ENCODE data around the gene MCM9. TPM values are rescaled to one million over a fixed set of nuclear protein-coding genes. Genes with fewer than 3 reads are reported as not detected.
"Not testable (repeated sequence)": the region's sequence is repeated elsewhere in the genome, so short reads cannot be mapped to it uniquely, and the experiment has no call there.

MCM9 gene
- total RNA-seq, 1 experiment from 2014 or later, result 3.2 TPM

DNA sequence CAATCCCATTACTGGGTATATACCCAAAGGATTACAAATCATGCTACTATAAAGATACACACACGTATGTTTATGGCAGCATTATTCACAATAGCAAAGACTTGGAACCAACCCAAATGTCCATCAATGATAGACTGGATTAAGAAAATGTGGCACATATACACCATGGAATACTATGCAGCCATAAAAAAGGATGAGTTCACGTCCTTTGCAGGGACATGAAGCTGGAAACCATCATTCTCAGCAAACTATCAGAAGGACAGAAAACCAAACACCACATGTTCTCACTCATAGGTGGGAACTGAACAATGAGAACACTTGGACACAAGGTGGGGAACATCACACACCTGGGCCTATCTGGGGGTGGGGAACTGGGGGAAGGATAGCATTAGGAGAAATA is 66.1 kb downstream of the MCM9 start:
- not testable (repeated sequence) for DNase-seq (ENCODE audit: low read depth)

DNA sequence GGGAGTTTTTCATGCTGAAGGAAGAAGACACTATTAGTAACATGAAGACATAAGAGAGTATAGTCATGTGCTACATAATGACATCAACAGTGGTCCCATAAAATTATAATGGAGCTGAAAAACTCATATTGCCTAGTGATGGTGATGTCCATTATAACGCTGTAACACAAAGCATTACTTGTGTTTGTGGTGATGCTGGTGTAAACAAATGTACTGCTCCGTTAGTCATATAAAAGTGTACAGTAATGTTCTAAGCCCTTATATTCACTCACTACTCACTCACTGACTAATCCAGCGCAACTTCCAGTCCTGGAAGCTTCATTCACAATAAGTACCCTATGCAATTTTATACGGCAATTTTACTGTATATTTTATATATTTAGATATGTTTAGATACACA is 67.8 kb downstream of the MCM9 start:
- no peak for DNase-seq (ENCODE audit: low read depth)

DNA sequence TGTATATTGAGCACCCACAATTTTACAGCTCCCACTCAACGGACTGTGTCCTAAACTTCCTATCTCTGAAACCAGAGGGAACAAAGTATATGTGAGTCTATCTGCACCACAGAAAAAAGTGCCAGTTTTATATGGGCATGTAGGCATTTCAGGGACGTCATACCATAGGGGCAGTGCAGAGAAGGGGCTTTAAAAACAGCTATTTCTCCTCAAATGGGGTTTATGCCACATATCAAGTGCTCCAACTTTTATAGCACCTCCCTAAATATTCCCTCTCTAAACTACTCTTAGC is 69.9 kb downstream of the MCM9 start:
- no peak for DNase-seq (ENCODE audit: low read depth)

DNA sequence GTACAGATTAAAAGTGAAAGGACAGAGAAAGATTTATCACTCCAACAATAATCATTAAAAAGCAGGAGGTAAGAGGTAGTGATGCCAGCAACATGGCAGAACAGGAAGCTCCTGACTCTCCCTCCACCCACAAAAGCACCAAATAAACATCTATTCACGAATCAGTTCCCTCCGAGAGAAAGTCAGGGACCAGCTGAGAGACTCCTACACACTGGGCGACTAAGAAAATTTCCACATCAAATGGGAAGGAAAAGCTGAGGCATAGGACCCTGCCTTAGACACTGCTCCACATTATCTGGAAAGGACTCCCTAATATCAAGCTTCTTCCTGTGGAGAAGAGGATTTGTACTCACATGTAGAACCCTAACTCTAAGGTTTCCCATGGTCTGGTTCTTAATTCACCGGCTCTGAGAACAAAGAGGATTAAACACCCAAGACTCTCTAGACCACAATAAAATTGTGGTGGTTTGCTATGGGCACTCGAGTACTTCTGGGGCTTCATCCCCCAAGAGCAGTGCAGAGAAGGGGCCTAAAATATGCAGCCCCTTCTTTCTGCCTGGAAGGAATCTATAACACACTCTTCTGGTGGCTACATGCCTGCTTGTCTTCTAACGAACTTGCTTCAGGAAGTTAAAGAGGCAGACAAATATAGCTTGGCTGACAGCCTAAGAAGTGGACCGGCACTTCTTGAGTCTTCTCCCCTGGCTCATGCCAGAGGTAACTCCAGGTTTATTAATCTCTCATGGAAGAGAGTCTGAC is 70.4 kb downstream of the MCM9 start:
- DNase-seq (ENCODE audit: low read depth), result no peak

DNA sequence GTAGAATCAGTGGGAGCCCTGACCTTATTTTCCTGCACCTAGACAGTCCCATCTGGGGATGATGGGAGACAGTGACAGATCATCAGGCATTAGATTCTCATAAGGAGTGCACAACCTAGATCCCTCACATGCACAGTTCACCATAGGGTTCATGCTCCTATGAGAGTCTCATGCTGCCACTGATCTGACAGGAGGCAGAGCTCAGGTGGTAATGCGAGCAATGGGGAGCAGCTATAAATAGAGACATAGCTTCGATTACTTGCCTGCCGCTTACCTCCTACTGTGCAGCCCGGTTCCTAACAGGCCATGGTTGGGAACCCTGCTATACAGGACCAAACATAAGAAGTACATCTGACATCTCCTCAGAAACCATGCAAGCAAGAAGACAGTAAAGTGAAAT is 72.5 kb downstream of the MCM9 start:
- no peak for DNase-seq (ENCODE audit: low read depth)

DNA sequence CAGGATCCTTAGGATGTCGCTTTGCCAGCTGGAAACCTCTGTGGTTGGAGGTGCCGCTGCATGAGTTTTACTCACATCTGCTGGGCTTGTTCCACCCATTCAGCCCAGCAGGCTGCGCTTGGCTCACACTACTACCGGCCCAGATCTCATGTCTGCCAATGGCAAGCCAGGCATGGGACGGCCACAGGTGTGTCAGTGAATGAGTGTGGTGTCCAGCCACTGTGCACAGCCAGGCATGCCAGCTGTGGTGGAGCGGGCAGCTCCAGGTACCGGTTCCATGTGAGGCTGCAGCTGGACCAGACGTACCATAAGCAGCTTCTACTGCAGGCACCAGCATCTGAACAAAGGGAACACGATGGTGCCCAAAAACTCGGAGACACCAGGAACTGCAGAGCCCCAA is 74.1 kb downstream of the MCM9 start:
- no peak for DNase-seq (ENCODE audit: low read depth)

DNA sequence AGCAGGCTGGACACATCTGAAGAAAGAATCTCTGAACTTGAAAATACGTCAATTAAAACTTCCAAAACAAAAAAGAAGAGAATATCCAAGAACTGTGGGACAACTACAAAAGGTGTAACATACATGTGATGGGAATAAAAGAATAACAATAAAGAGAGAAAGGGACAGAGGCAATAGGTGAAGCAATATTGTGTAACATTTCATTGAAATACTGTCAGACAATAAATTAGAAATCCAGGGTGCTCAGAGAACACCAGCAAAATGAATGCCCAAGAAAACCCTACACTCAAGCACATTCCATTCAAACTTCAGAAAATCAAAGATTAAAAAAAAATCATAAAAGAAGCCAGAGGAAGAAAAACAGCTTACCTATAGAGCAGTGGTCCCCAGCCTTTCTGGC is 74.6 kb downstream of the MCM9 start:
- DNase-seq (ENCODE audit: low read depth), result no peak

DNA sequence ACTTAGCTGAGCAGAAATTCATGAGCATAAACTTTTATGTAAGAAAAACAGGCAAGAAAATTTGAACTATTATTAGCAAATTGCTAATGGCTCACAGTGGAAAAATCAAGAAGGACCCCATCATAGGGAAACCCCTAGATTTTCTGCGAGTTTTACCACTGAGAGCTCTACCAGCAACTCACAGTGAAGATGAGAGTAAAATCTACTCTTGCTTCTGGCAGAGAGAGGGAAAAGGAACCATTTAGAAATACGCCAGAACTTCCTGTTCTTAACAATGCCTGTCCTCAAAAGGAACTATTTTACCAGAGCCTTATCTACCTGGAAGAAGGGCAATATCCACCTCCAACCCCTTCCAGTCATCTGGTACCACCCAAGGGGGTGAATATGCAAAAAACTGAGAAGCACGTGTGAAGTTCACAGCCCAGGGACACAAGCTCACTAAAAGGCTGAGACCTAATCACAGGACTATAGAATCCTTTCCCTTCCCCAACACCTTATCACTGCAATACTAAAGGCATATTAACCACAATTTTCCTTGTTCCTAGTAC is 75.4 kb downstream of the MCM9 start:
- DNase-seq (ENCODE audit: low read depth), result no peak

DNA sequence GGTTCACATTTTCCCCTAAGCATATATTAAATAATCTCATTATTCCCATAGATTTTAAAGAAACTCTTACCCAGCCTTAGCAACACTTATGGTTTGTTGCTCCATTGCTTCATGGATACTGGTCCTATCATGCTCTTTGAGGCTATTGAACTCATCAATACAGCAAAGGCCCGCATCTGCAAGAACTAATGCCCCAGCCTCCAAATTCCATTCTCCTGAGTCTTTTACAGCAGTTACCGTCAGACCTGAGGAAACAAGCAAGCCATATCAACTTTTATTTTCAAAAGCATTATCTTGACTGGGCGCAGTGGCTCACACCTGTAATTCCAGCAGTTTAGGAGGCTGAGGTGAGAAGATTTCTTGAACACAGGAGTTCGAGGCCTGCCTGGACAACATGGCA is 78.7 kb downstream of the MCM9 start:
- DNase-seq (ENCODE audit: low read depth), result no peak

DNA sequence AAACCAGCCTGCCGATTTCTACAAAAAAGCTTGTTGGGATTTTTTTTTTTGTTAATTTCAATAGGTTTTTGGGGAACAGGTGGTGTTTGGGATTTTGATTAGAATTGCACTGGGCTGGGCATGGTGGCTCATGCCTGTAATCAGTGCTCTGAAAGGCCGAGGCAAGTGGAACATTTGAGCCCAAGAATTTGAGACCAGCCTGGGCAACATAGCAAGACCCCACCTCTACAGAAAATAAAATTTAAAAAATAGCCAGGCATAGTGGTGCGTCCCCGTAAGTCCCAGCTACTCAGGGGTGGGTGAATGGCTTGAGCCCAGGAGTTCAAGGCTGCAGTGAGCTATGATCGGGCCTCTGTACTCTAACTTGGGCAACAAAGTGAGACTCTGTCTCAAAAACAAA is 81.6 kb downstream of the MCM9 start:
- no peak for DNase-seq (ENCODE audit: low read depth)

DNA sequence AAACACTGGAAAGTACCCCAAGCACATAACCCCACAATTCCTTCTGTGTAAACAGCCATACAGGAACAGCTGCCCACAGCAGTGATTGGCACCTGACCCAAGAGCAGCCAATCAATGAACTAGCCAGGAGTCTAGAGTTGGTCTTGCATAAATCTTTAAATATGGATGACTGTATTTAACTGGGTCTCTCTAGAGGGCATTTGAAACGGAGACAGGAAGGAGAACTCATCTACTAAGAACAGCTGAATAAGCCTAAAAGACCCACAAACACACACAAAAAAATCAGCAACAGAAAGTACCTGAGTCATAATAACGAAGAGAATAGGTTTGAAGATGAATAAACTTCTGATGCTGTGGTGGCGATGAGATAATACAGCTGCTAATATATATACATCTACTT is 90.0 kb downstream of the MCM9 start:
- DNase-seq (ENCODE audit: low read depth), result no peak

DNA sequence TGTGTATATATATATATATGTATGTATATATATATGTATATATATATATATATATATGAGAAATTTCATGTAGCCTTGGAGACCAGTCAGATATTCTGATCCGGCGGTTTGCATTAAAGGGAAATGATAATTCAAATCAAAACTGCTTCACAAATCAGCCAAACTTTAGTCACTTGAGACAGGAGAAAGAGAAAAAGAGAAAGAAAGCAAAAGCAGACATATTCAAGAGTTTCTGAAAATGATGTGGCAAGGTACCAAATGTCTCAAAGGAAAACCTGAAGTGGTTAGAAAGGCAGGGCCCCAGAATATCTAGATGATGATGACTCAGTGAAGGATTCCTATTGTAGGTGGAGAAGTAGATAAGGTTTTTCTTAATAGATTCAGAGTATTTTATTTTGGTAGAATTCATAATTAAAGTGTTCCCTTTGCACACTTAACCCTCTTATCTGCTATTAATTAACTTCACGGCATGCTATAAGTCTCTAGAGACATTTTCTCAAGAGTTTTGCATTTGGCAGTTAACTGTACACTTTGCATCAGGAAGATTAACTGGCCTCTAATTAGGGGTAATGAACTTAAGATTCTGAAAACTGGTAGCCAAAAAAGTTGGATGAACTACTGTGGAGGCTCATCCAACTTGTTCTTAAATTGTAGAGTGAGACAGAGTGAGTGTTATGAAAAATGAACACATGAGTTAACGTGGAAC is 91.1 kb downstream of the MCM9 start:
- DNase-seq (ENCODE audit: low read depth), result no peak

DNA sequence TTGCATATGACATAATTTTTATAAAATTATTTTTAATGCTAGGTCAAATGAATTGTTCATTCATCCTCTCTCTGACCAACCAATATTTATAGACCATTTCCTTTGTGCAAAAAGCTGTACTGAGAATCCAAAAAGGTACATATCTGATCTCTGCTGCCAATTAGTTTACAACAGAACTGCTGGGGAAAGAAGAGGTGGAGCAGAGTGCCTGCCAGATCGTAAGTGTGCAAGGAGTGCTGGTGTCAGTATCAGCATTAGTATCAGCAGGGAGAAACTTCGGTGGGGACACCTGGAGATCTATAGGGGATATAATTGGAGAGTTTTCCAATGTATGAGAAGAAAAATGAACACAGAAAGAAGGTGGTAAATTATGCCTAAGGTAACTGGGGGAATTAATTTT is 104.3 kb downstream of the MCM9 start:
- DNase-seq (ENCODE audit: low read depth), result no peak

DNA sequence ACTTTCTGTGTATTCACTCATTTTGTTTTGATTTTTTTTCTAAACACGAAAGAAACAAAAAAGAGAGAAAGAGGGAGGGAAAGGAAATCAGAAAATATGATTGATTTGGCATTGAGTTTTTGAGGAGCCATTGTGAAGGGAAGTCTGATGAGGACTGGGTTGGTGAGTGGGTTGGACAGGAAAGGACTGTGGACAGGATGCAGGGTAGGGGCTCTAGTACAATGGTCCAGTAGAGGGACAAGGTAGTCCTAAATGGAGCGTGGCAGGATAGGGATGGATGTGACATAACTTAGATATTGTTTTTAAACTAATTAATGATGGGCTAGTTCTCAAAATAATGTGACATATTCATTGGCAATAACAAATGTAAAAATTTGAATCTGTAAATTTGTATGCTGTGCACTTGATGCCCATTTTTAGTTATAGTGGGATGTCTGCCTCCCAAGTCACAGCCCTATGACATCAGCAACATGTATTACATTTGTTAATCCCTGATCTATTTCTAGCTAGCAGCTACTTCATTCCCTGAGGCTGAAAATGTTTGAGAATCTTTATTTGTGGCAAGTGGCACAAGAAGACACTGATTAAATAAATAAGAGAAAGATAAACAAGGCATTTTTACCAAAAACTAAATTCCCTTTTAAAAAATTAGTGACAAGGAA is 105.0 kb downstream of the MCM9 start:
- DNase-seq (ENCODE audit: low read depth), result no peak

DNA sequence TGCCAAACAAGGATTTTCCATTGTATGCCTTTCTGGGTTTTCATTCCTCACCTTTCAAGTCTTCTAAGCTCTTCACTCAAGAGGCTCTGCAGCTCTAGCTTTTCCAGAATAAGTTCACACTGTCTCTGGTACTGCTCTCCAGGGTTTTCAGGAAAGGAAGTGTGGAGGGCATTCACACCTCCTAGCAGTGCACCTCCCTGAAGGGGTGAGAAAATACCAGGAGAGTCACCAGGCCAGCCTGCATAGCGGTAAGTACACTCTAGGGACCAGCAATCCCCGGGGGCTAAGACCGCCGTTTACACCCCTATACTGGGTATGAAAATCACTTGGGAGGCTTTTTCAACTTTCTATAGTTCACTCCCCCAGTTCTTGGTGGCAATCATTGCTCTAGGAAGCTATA is 108.9 kb downstream of the MCM9 start:
- DNase-seq (ENCODE audit: low read depth), result no peak

DNA sequence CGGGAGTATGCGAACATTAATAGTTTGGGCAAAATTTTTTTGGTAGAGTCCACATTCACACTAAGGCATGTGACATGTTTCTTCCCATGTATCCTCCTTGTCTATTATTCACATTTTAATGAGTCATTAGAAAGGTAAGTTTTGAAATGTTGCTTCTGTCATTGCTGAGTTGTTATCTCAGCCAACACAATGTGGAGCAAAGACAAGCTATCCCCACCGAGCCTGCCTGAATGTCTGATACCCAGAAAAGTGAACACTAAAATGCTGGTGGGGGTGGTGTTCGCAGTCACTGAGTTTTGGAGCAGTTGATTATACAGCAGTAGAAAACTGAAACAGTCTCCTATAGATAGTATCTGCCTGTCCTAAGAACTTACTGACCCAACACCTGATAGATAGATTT is 109.3 kb downstream of the MCM9 start:
- DNase-seq (ENCODE audit: low read depth), result no peak

DNA sequence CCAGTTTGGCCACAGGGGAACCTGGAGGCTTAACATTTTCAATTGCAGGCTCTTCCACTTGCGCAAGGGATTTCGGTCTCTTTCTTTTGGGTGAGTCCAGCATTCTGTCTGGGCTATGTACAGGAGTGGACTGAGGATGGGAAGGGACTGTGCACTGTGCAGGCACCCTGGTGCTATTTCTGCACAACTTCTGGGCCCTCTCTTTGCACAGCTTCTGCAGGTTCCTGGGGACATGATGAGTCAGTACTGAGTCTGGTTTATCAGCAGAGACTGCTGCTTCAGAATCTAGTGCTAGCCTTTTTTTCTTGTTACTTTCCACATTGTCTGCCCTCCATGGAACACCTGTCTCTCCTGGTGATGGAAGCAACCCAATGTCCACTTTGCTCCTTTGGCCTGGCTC is 119.5 kb downstream of the MCM9 start:
- DNase-seq (ENCODE audit: low read depth), result no peak

DNA sequence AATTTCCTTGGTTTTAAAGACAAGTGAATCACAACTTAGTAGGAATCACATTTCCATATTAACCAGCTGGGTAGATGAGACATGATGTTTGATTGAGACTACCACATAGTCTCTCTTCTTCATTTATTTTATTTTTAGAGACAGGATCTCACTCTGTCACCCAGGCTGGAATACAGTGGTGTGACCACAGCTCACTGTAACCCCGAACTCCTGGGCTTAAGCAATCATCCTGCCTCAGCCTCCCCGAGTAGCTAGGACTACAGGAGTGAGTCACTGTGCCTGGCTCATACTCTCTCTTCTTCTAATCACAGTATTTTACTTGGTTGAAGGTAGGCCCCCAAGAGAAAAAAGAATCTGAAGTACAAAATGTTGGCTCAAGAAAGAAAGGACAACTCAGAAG is 121.2 kb downstream of the MCM9 start:
- peak; percentile 67 for DNase-seq (ENCODE audit: low read depth)

DNA sequence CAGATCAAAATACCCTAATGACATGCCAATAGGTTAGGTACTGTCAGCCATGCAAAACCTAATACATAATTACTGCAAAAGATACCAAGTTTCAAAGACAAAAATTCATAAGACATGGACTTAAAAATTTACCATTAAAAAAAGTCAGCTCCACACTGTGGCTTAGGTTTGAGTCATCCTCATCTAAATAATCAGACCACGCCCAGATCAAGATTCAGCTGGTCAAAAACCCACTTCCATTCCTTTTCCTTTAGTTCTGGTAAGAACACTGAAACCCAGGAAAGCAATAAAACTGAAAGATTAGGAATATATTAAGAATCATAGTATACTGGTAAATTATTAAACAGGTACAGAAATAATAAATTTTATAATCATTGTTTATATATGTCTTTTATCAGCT is 122.0 kb downstream of the MCM9 start:
- DNase-seq (ENCODE audit: low read depth), result peak; percentile 21

DNA sequence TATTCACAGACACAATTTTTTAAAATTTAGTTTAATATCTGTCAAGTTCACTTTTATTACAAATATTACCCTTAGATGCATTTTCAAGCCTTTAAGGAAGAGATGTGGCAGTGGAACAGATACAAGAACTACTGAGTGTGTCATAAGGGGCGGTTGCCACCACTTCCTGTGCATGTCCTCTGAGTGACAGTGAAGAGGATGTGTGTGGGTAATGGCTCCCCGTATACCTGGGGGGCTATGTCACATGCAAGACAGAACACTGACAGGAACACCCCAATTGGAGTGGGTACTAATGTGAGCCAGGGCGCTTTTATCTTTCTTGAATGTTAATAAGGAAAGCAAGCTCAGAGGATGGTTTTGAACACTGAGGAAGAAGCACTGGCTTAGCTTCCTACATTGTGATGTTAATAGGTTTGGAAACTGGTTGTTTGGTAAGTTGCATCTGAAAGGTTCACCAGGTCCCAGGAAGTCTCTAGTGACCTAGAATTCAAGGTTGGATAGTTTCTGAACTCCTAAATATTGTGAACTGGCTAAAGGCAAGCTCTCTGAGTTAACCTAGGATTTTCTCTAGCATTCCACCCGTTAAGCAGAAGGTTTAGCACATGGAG is 124.4 kb downstream of the MCM9 start:
- DNase-seq (ENCODE audit: low read depth), result no peak

DNA sequence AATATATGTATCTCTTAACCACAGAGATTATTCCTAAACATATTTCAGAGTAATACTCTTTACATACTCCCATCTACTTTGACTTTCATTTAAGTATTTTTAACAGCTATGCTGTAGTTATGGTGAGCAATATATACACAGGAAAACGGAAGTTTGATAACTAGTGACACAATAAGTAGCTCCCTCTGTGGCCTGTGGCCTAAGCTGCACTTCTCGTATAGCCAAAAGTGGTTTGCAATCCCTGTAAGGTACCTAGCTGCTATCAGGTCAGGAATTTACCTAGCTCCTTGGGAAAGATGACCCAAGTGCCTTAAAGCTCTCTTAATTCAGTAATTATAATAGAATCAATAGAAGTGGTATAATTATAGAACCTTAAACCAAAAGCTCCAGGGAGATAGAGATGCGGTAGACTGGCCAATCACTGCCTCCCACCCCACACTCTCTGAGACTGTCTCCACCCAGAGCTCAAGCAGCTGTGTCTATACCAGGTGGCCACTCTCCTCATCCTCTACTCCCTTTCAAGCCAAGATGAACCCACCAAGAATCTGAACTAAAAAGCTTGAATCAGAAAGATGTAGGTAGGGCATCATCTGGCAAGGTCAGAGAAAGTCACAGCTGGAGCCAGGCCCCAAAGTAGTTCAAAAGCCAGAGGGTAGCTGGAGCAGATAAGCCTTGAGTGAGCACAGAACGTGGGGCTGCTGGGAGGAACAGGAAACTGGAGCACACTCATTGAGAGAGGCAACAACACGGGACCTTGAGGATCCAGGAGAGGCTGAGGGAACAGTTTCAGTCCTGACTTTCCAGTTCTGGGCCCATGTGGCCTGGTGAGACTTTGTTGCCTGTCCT is 125.9 kb downstream of the MCM9 start:
- no peak for DNase-seq (ENCODE audit: low read depth)

All from HT1080 (cell line).